NCI-H146 treated with DMSO at 0.1 percent for 48 hours (cell line): ENCODE results near the gene MIF.
"Not testable (repeated sequence)": the region's sequence is repeated elsewhere in the genome, so short reads cannot be mapped to it uniquely, and the experiment has no call there.

Experiments used
- DNase-seq: peaks from one replicate; lab custom pipeline; 2025; ENCODE audit not compliant: unreplicated experiment; lab: John Stamatoyannopoulos, UW

The MIF gene

GRCh38 chr22:23893945-23894709 lies at the start of gene MIF:
Gene MIF (plus strand): TSS chr22:23894383. CDS start chr22:23894475, 92 bp downstream.
- DNase-seq: peak; percentile 80

- no peak for DNase-seq
Measured at GRCh38 chr22:23844739-23845202, 49.4 kb upstream of the MIF start.

GRCh38 chr22:23845265-23846080 lies 48.7 kb upstream of the MIF start:
- DNase-seq: no peak

- DNase-seq: no peak
Measured at GRCh38 chr22:23846081-23846469, 48.1 kb upstream of the MIF start.

- no peak for DNase-seq
Measured at GRCh38 chr22:23847310-23847920, 46.8 kb upstream of the MIF start.

GRCh38 chr22:23847991-23848864 lies 46.0 kb upstream of the MIF start:
- DNase-seq: no peak

- DNase-seq: peak; percentile 24
Measured at GRCh38 chr22:23849009-23850006, 44.9 kb upstream of the MIF start.

GRCh38 chr22:23850136-23850611 lies 44.0 kb upstream of the MIF start:
- DNase-seq: no peak

GRCh38 chr22:23856721-23857605 lies 37.2 kb upstream of the MIF start:
- peak; percentile 51 for DNase-seq

GRCh38 chr22:23857606-23858483 lies 36.3 kb upstream of the MIF start, which contains the start of gene SLC2A11:
Gene SLC2A11 (plus strand): TSS chr22:23857875. CDS start chr22:23858000, 125 bp downstream.
- peak; percentile 87 for DNase-seq

- no peak for DNase-seq
Measured at GRCh38 chr22:23858484-23858815, 35.7 kb upstream of the MIF start.

GRCh38 chr22:23859201-23859600 lies 35.0 kb upstream of the MIF start:
- no peak for DNase-seq

- DNase-seq: not testable (repeated sequence)
Measured at GRCh38 chr22:23860187-23860586, 34.0 kb upstream of the MIF start.

GRCh38 chr22:23862103-23862502 lies 32.1 kb upstream of the MIF start:
- no peak for DNase-seq

GRCh38 chr22:23864499-23865154 lies 29.6 kb upstream of the MIF start:
- not testable (repeated sequence) for DNase-seq

GRCh38 chr22:23868580-23868979 lies 25.6 kb upstream of the MIF start:
- DNase-seq: no peak

GRCh38 chr22:23874871-23875270 lies 19.3 kb upstream of the MIF start:
- DNase-seq: no peak
